Activated B cell treated with CpG ODN at 0.5 μM for 24 hours (primary cell): ENCODE results near the gene LRRC10B. TPM values are rescaled to one million over a fixed set of nuclear protein-coding genes. Genes with fewer than 3 reads are reported as not detected.

Experiments used
- ATAC-seq: fragments of 200-7000 bp; cut with Tn5 transposase; one replicate; pipeline ENCODE4 v1.10.0; 2021; ENCODE audit warnings: low read depth, mild to moderate bottlenecking, moderate library complexity
- CTCF ChIA-PET: fragments of 350-600 bp; sonication (Branson Sonifier 250); formaldehyde crosslinking; loops from one replicate; lab custom pipeline; 2021; ENCODE audit warnings: antibody characterized with exemption; lab: Charles Lee
- POLR2A ChIA-PET: fragments of 350-600 bp; sonication (Branson Sonifier 250); formaldehyde crosslinking; loops from one replicate; lab custom pipeline; 2021; ENCODE audit warnings: antibody characterized with exemption; lab: Charles Lee
- DNase-seq: peaks from one replicate; pipeline ENCODE4 v3.0.0; 2022
- H3K27ac Mint-ChIP-seq: one replicate; pipeline ENCODE4 v1.8.0; 2020; ENCODE audit warnings: mixed read lengths
- H3K27me3 Mint-ChIP-seq: one replicate; pipeline ENCODE4 v1.8.0; 2021; ENCODE audit warnings: mixed read lengths
- H3K36me3 Mint-ChIP-seq: one replicate; pipeline ENCODE4 v1.8.0; 2021; ENCODE audit warnings: low read depth, mixed read lengths
- H3K4me1 Mint-ChIP-seq: one replicate; pipeline ENCODE4 v1.8.0; 2021; ENCODE audit warnings: mixed read lengths
- H3K4me3 Mint-ChIP-seq: one replicate; pipeline ENCODE4 v1.8.0; 2020; ENCODE audit warnings: mild to moderate bottlenecking, mixed read lengths
- H3K9me3 Mint-ChIP-seq: one replicate; pipeline ENCODE4 v1.8.0; 2020; ENCODE audit warnings: mixed read lengths
- CTCF ChIP-seq: fragments of 200-600 bp; IDR thresholded peaks from one replicate; pipeline ENCODE4 v1.8.0; 2022; ENCODE audit warnings: antibody characterized with exemption, mild to moderate bottlenecking
- intact Hi-C: fragments of 100-400 bp; cut with micrococcal nuclease; formaldehyde crosslinking; loops from one replicate; pipeline ENCODE4 v1.15.1; 2024
- total RNA-seq: library from RNA; stranded (reverse); gene quantifications from 2 replicates; pipeline ENCODE4 v1.2.3, GENCODE V29; 2022

Gene LRRC10B
- total RNA-seq, 1 donor from 2014 or later, result not detected

- Mint-ChIP-seq H3K27ac (no peak overlapping the region), H3K27me3 (peaks cover 61% of the 10 kb centered on the region), H3K9me3 (no peaks in the 10 kb centered on the region), H3K36me3 (no peaks in the 10 kb centered on the region), H3K4me3 (no peak overlapping the region), H3K4me1 (no peaks in the 10 kb centered on the region)
- ChIA-PET CTCF (no interaction called here), POLR2A (no interaction called here)
- intact Hi-C loops, result no loop called here
- ATAC-seq (no peak), DNase-seq (no peak)
- no peak for TF ChIP-seq CTCF
Observed at GRCh38 chr11:61556621-61557020, 48.1 kb downstream of the LRRC10B start.

Other genes starting within 250 kb of the LRRC10B start
- gene VWCE, start 213.4 kb upstream of the LRRC10B start, total RNA-seq, result 0.76 and 1.3 TPM in 2 replicates
- gene DDB1, start 175.6 kb upstream of the LRRC10B start, total RNA-seq, result 201 and 218 TPM in 2 replicates
- gene TKFC, start 175.5 kb upstream of the LRRC10B start, total RNA-seq, result 59.8 and 63.9 TPM in 2 replicates
- gene CYB561A3, start 146.9 kb upstream of the LRRC10B start, total RNA-seq, result 397 and 433 TPM in 2 replicates
- 69.7 and 81.2 TPM in 2 replicates for gene TMEM138, start 146.4 kb upstream of the LRRC10B start, total RNA-seq
- 18.4 and 18.7 TPM in 2 replicates for gene TMEM216, start 116.2 kb upstream of the LRRC10B start, total RNA-seq
- gene CPSF7, start 78.8 kb upstream of the LRRC10B start, total RNA-seq, result 109 and 124 TPM in 2 replicates
- 51.0 and 51.9 TPM in 2 replicates for gene SDHAF2, start 78.6 kb upstream of the LRRC10B start, total RNA-seq
- gene SYT7, start 72.3 kb downstream of the LRRC10B start, total RNA-seq, result not detected in 2 replicates
- not detected in 2 replicates for gene DAGLA, start 171.6 kb downstream of the LRRC10B start, total RNA-seq
- 0.78 and 1.0 TPM in 2 replicates for gene MYRF, start 243.9 kb downstream of the LRRC10B start, total RNA-seq